Activated CD8-positive, alpha-beta memory T cell treated with anti-CD3 and anti-CD28 coated beads, Interleukin-2, amount 50 U/mL, for 24 hours (primary cell): Measurements from ENCODE around the gene C2orf76.

Experiments used
- DNase-seq: peaks from one replicate; pipeline ENCODE4 v3.0.0-alpha.2; 2020; ENCODE audit errors: extremely low read depth

C2orf76 gene

GRCh38 chr2:119264781-119265692 lies 101.6 kb downstream of the C2orf76 start:
- no peak for DNase-seq

- DNase-seq, result no peak
These were observed 103.0 kb downstream of the C2orf76 start for GRCh38 chr2:119263656-119264055.

- no peak for DNase-seq
These were observed 103.6 kb downstream of the C2orf76 start for GRCh38 chr2:119263025-119263424.

GRCh38 chr2:119261493-119262225 lies 105.0 kb downstream of the C2orf76 start:
- DNase-seq, result no peak

- DNase-seq, result no peak
These were observed 105.8 kb downstream of the C2orf76 start for GRCh38 chr2:119260646-119261492.

- no peak for DNase-seq
These were observed 107.3 kb downstream of the C2orf76 start for GRCh38 chr2:119259296-119259860.

- no peak for DNase-seq
These were observed 109.4 kb downstream of the C2orf76 start for GRCh38 chr2:119257198-119257597.

GRCh38 chr2:119256582-119256921 lies 110.1 kb downstream of the C2orf76 start:
- DNase-seq, result no peak

- DNase-seq, result no peak
These were observed 110.7 kb downstream of the C2orf76 start for GRCh38 chr2:119255760-119256581.

- no peak for DNase-seq
These were observed 112.0 kb downstream of the C2orf76 start for GRCh38 chr2:119254601-119255080.

GRCh38 chr2:119253760-119254600 lies 112.7 kb downstream of the C2orf76 start:
- no peak for DNase-seq

- DNase-seq, result no peak
These were observed 113.4 kb downstream of the C2orf76 start for GRCh38 chr2:119253114-119253702.
